DND-41 (cell line): ENCODE results near the gene TEX44.

Experiments
- CTCF ChIP-seq: IDR thresholded peaks from 2 replicates; pipeline ENCODE4 v1.5.1; 2012; ENCODE audit warnings: borderline replicate concordance, low read length, moderate library complexity, mild to moderate bottlenecking; ENCODE audit not compliant: poor library complexity, severe bottlenecking; ENCODE audit errors: extremely low read depth
- EZH2 ChIP-seq: IDR thresholded peaks from 3 replicates; pipeline ENCODE4 v1.6.1; 2012; ENCODE audit warnings: borderline replicate concordance, low read depth, mild to moderate bottlenecking, moderate library complexity, low read length, inconsistent platforms; ENCODE audit not compliant: severe bottlenecking

DNA sequence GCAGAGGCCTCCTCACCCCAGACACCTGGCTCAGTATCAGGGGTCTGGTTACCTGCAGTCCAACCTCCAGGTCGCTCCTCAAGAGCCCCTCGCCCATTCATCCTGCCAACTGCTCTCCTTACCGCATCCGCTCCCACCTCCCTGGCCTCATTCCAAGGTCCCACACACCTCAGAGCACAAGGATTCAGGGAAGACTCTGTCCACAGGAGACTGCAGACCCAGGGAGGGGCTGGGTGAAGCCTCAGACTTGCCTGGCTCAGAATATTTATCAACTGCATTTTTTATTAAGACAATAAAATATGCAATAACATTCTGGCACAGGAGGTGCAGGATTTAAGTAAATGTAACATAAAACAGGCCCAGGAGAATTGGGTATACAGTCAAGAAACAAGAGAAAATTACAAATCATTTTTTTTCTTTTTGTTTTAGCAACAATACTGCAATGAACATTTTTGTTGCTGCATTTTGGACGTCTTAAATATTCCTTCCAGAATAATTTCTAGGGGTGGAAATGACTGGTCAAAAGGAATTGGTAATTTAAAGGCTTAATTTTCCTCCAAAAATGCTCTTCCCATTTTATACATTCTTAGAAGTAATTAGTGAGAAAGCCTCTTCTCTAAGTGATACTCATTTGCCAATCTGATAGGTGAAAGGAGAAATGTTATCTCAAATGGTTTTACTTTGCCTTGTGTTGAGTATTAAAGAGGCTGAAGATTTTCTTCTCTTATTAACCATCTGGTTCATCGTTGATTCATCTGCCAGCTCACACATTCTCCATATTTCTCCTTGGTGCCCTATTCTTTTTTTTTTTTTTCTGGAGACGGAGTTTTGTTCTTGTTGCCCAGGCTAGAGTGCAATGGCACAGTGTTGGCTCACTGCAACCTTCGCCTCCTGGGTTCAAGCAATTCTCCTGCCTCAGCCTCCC lies 42.5 kb downstream of the TEX44 start:
- TF ChIP-seq CTCF, result no peak
- no peak for TF ChIP-seq EZH2
